SU-DHL-6 (cell line): ENCODE data around the gene UPK1A.

Experiments
- H2AFZ ChIP-seq: fragments of 200-600 bp; sonication (generic); 2 replicates; pipeline ENCODE4 v1.6.1; 2014; ENCODE audit warnings: low read depth, mild to moderate bottlenecking, moderate library complexity, mixed read lengths, antibody characterized with exemption, low read length; ENCODE audit not compliant: severe bottlenecking
- H3F3A ChIP-seq: fragments of 200-600 bp; shearing (Covaris generic); 2 replicates; pipeline ENCODE4 v1.6.0; 2016; ENCODE audit warnings: antibody characterized with exemption, mild to moderate bottlenecking; ENCODE audit not compliant: insufficient read depth
- H3K27ac ChIP-seq: fragments of 200-600 bp; sonication (generic); 2 replicates; pipeline ENCODE4 v1.5.1; 2016; ENCODE audit warnings: low read depth, mild to moderate bottlenecking, low read length, moderate library complexity, mixed read lengths
- H3K27me3 ChIP-seq: fragments of 200-600 bp; sonication (generic), shearing (Covaris generic); 2 replicates; pipeline ENCODE4 v1.6.0; 2014; ENCODE audit warnings: mild to moderate bottlenecking, low read length
- H3K36me3 ChIP-seq: fragments of 200-600 bp; sonication (generic); 2 replicates; pipeline ENCODE4 v1.6.1; 2014; ENCODE audit warnings: mild to moderate bottlenecking, low read length, mixed read lengths
- H3K4me2 ChIP-seq: fragments of 300-600, 200-600 bp; shearing (Covaris generic), sonication (generic); 2 replicates; pipeline ENCODE4 v1.6.0; 2014; ENCODE audit warnings: low read length, low read depth, mild to moderate bottlenecking; ENCODE audit not compliant: poor library complexity, severe bottlenecking
- H3K4me3 ChIP-seq: fragments of 200-600 bp; sonication (generic); 2 replicates; pipeline ENCODE4 v1.5.1; 2014; ENCODE audit warnings: antibody characterized with exemption, low read length, mild to moderate bottlenecking, mixed read lengths; ENCODE audit not compliant: insufficient read depth, poor library complexity, severe bottlenecking
- H3K79me2 ChIP-seq: fragments of 200-600 bp; sonication (generic); 2 replicates; pipeline ENCODE4 v1.6.1; 2014; ENCODE audit warnings: mild to moderate bottlenecking, low read length, moderate library complexity; ENCODE audit not compliant: insufficient read depth
- H3K9ac ChIP-seq: fragments of 200-600 bp; sonication (generic); 2 replicates; pipeline ENCODE4 v1.7.0; 2014; ENCODE audit warnings: mild to moderate bottlenecking, low read length
- H3K9me2 ChIP-seq: fragments of 200-600 bp; sonication (generic); replicated peaks from 2 replicates; pipeline ENCODE4 v1.6.1; 2014; ENCODE audit warnings: low read length; ENCODE audit not compliant: insufficient read depth
- H3K9me3 ChIP-seq: fragments of 200-600 bp; sonication (generic); 2 replicates; pipeline ENCODE4 v1.6.1; 2014; ENCODE audit warnings: low read length, mixed read lengths; ENCODE audit not compliant: insufficient read depth
- H4K20me1 ChIP-seq: fragments of 200-600 bp; sonication (generic); 2 replicates; pipeline ENCODE4 v1.6.1; 2014; ENCODE audit warnings: low read depth, mild to moderate bottlenecking, antibody characterized with exemption, low read length, moderate library complexity, mixed read lengths
- EZH2phosphoT487 ChIP-seq: fragments of 200-600 bp; sonication (generic), shearing (Covaris generic); conservative IDR thresholded peaks from 2 replicates; pipeline ENCODE4 v1.6.1; 2018; ENCODE audit warnings: mild to moderate bottlenecking, antibody characterized with exemption, low read length, moderate library complexity, mixed read lengths
- TF ChIP-seq, protein P1 (sequence below): fragments of 200-600 bp; sonication (generic); IDR thresholded peaks from one replicate; pipeline ENCODE4 v1.5.1; 2017; ENCODE audit warnings: antibody characterized with exemption, mild to moderate bottlenecking, low read length, moderate library complexity; ENCODE audit not compliant: insufficient read depth, poor library complexity, severe bottlenecking

Gene UPK1A

DNA sequence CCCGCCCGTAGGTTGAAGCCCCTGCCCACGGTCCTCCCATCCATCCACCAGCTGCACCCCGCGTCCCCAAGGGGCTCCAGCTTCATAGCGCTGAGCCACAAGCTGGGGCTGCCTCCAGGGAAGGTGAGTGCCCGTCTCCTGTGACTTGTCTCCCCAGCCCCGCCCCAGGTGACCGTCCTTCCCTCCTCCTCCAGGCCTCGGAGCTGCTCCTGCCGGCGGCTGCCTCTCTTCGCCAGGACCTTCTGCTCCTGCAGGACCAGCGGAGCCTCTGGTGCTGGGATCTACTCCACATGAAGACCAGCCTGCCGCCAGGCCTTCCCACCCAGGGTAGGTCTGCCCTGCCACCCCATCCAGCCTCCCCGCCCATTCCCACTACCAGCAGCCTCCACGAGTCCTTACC is 46.3 kb upstream of the UPK1A start:
- Histone ChIP-seq H3K27ac (no peak overlapping the region), H3K36me3 (no peaks in the 10 kb centered on the region), H3K4me2 (no peak overlapping the region), H3K79me2 (no peaks in the 10 kb centered on the region), H3K27me3 (no peaks in the 10 kb centered on the region), H3K9me2 (no peaks in the 10 kb centered on the region), H3F3A (peaks cover 2% of the 10 kb centered on the region; the same call in 1 of the 2 replicates), H2AFZ (no peak overlapping the region), H3K9me3 (no peaks in the 10 kb centered on the region), H3K9ac (no peak overlapping the region), H4K20me1 (no peaks in the 10 kb centered on the region), H3K4me3 (no peak overlapping the region)
- TF ChIP-seq, protein P1, sequence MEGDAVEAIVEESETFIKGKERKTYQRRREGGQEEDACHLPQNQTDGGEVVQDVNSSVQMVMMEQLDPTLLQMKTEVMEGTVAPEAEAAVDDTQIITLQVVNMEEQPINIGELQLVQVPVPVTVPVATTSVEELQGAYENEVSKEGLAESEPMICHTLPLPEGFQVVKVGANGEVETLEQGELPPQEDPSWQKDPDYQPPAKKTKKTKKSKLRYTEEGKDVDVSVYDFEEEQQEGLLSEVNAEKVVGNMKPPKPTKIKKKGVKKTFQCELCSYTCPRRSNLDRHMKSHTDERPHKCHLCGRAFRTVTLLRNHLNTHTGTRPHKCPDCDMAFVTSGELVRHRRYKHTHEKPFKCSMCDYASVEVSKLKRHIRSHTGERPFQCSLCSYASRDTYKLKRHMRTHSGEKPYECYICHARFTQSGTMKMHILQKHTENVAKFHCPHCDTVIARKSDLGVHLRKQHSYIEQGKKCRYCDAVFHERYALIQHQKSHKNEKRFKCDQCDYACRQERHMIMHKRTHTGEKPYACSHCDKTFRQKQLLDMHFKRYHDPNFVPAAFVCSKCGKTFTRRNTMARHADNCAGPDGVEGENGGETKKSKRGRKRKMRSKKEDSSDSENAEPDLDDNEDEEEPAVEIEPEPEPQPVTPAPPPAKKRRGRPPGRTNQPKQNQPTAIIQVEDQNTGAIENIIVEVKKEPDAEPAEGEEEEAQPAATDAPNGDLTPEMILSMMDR, result no peak
- TF ChIP-seq EZH2phosphoT487, result no peak

- no peak for TF ChIP-seq EZH2phosphoT487
- TF ChIP-seq, protein P1, result no peak
- Histone ChIP-seq H3K9me2 (no peaks in the 10 kb centered on the region), H2AFZ (no peak overlapping the region), H3K4me3 (no peak overlapping the region), H3K9me3 (no peaks in the 10 kb centered on the region), H3K9ac (no peak overlapping the region), H4K20me1 (no peaks in the 10 kb centered on the region), H3K27ac (no peak overlapping the region), H3K79me2 (no peaks in the 10 kb centered on the region), H3F3A (peaks cover 7% of the 10 kb centered on the region; the same call in 1 of the 2 replicates), H3K4me2 (no peak overlapping the region), H3K36me3 (no peaks in the 10 kb centered on the region), H3K27me3 (no peaks in the 10 kb centered on the region)
Measured at GRCh38 chr19:35621708-35622107, 44.6 kb upstream of the UPK1A start.

DNA sequence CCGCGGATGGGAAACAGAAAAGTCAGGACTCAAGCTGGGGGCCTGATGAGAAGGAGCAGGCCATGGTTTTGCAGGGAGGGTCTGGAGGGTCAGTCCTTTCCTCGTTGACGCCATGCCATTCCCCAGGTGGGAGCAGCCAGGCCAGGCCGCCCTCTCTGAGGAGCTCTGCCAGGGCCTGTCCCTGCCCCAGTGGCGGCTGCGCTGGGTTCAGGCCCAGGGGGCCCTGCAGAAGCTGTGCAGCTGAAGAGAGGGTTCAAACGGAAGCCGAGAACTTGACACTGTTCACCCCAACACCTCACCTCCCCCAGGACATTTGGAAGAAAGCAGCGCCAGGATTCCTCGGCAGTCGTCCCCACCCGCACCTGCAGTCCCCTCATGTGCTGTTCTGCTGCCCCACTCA is 43.6 kb upstream of the UPK1A start:
- no peak overlapping the region for H3K27ac ChIP-seq
- no peak overlapping the region for H3K9ac ChIP-seq
- no peaks in the 10 kb centered on the region for H3K79me2 ChIP-seq
- H3K36me3 ChIP-seq, result no peaks in the 10 kb centered on the region
- H2AFZ ChIP-seq, result no peak overlapping the region
- TF ChIP-seq, protein P1, result no peak
- no peak for TF ChIP-seq EZH2phosphoT487
- no peak overlapping the region for H3K4me2 ChIP-seq
- H3F3A ChIP-seq, result peaks cover 7% of the 10 kb centered on the region; the same call in 1 of the 2 replicates
- no peaks in the 10 kb centered on the region for H4K20me1 ChIP-seq
- no peaks in the 10 kb centered on the region for H3K9me3 ChIP-seq
- H3K27me3 ChIP-seq, result no peaks in the 10 kb centered on the region
- no peak overlapping the region for H3K4me3 ChIP-seq
- no peaks in the 10 kb centered on the region for H3K9me2 ChIP-seq
